Parathyroid adenoma (tissue), 2 donors: Measurements from ENCODE around the gene ENG.

ENCODE experiments used
- H2AFZ ChIP-seq: fragments of 300-600 bp; sonication (generic); one replicate; pipeline ENCODE4 v1.7.0; 2017; ENCODE audit warnings: antibody characterized with exemption, mild to moderate bottlenecking
- H3K27ac ChIP-seq: fragments of 300-600 bp; sonication (generic); one replicate; pipeline ENCODE4 v1.7.0; 2017
- H3K27me3 ChIP-seq: fragments of 300-600 bp; sonication (generic); one replicate; pipeline ENCODE4 v1.7.0; 2017; ENCODE audit warnings: low read length; ENCODE audit not compliant: control insufficient read depth, insufficient read depth
- H3K36me3 ChIP-seq: fragments of 300-600 bp; sonication (generic); one replicate; pipeline ENCODE4 v1.7.0; 2017; ENCODE audit warnings: low read length; ENCODE audit not compliant: control insufficient read depth, insufficient read depth
- H3K4me1 ChIP-seq: fragments of 300-600 bp; sonication (generic); one replicate; pipeline ENCODE4 v1.7.0; 2017; ENCODE audit warnings: control low read depth
- H3K4me2 ChIP-seq: fragments of 300-600 bp; sonication (generic); one replicate; pipeline ENCODE4 v1.7.0; 2017; ENCODE audit warnings: low read length
- H3K4me3 ChIP-seq: fragments of 300-600 bp; sonication (generic); one replicate; pipeline ENCODE4 v1.7.0; 2017; ENCODE audit warnings: low read depth, low read length
- H3K79me2 ChIP-seq: fragments of 300-600 bp; sonication (generic); one replicate; pipeline ENCODE4 v1.7.0; 2017; ENCODE audit warnings: control low read depth
- H3K9ac ChIP-seq: fragments of 300-600 bp; sonication (generic); one replicate; pipeline ENCODE4 v1.7.0; 2017; ENCODE audit warnings: mild to moderate bottlenecking
- H3K9me3 ChIP-seq: fragments of 300-600 bp; sonication (generic); one replicate; pipeline ENCODE4 v1.7.0; 2017; ENCODE audit warnings: low read length; ENCODE audit not compliant: control insufficient read depth
- TF ChIP-seq, protein P1 (sequence below): fragments of 300-600 bp; sonication (generic); IDR thresholded peaks from one replicate; pipeline ENCODE4 v1.7.0; 2017; ENCODE audit warnings: antibody characterized with exemption, mild to moderate bottlenecking
- donor health status: primary hyperparathyroidism.

Gene ENG

DNA sequence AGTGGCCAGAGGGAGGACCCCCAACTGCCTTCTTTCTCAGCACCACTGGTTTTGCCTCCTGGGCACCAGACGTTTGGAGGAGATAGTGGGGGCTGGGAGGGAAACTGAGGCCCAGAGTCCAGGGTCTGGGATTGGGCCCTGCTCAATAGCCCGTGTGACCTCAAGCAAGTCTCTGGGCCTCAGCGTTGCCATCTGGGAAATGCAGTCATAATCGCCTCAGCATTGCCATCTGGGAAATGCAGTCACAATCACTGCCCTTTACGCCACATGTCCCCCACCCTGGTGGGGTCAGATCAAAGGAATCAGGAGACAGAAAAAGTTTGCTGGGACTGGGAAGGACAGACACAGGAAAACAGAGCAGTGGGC is 77.6 kb downstream of the ENG start:
- Histone ChIP-seq H3K79me2 (no peaks in the 10 kb centered on the region), H3K4me3 (no peak overlapping the region), H2AFZ (no peak overlapping the region), H3K9ac (no peak overlapping the region), H3K27me3 (no peaks in the 10 kb centered on the region), H3K4me1 (no peaks in the 10 kb centered on the region), H3K27ac (no peak overlapping the region), H3K4me2 (no peak overlapping the region), H3K36me3 (no peaks in the 10 kb centered on the region), H3K9me3 (no peaks in the 10 kb centered on the region)
- TF ChIP-seq, protein P1, sequence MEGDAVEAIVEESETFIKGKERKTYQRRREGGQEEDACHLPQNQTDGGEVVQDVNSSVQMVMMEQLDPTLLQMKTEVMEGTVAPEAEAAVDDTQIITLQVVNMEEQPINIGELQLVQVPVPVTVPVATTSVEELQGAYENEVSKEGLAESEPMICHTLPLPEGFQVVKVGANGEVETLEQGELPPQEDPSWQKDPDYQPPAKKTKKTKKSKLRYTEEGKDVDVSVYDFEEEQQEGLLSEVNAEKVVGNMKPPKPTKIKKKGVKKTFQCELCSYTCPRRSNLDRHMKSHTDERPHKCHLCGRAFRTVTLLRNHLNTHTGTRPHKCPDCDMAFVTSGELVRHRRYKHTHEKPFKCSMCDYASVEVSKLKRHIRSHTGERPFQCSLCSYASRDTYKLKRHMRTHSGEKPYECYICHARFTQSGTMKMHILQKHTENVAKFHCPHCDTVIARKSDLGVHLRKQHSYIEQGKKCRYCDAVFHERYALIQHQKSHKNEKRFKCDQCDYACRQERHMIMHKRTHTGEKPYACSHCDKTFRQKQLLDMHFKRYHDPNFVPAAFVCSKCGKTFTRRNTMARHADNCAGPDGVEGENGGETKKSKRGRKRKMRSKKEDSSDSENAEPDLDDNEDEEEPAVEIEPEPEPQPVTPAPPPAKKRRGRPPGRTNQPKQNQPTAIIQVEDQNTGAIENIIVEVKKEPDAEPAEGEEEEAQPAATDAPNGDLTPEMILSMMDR: no peak

DNA sequence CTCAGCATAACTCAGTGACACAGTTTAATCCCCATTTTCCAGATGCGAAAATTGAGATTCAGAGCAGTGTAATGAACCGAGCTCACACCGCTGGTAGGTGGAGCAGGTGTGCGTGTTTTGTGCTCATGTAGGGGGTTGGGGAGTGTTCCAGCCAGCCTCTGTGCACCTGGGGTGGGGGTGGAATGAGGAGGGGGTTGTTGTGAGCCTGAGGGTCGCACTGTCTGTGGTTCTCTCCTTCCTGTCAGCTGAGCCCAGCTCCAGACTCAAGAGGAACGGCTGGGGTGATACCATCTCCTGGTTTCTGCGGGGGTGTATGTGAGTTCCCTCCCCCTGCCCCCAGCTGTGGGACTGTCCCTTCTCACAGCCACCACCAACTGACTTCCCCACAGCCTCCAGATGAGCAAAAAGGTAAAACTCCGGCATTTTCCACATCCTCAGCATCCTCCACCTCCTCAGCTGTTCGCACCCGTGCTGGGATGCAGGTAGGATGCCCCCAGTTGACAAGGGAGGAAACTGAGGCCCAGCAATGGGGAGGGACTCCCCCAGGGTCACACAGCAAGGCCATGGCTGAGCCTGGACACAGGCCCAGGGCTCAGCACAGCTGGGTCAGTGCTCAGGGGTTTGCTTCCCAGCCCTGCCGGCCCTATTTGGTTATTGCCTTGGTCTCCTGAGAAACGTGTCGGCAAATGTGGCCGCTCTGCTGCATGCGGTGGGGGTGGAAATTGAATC is 78.1 kb downstream of the ENG start:
- TF ChIP-seq, protein P1: no peak
- Histone ChIP-seq H3K79me2 (no peaks in the 10 kb centered on the region), H3K27ac (no peak overlapping the region), H3K36me3 (no peaks in the 10 kb centered on the region), H2AFZ (no peak overlapping the region), H3K4me1 (no peaks in the 10 kb centered on the region), H3K9me3 (no peaks in the 10 kb centered on the region), H3K27me3 (no peaks in the 10 kb centered on the region), H3K9ac (no peak overlapping the region), H3K4me3 (no peak overlapping the region), H3K4me2 (no peak overlapping the region)

DNA sequence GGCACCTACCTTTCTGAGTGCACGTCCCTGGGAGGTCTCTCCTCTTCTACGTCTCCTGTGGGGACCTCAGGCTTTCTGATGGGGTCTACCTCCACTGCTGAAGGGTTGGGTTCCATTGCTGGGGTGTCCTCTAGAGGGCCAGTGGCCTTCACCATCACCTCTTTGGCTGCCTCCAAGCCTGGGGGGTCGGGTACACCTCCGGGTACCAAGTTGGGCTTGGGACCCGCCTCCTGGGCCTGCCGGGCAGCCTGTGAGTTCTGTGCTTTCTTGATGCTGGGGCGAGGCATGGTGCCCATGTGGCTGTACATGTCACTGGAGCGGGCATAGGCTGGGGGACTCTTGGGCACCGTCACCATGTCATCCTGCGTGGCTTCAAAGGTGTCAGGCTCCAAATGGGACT is 80.5 kb downstream of the ENG start:
- no peak overlapping the region for H3K4me2 ChIP-seq
- H3K27ac ChIP-seq: no peak overlapping the region
- no peaks in the 10 kb centered on the region for H3K9me3 ChIP-seq
- TF ChIP-seq, protein P1: no peak
- H3K79me2 ChIP-seq: no peaks in the 10 kb centered on the region
- H3K9ac ChIP-seq: no peak overlapping the region
- no peak overlapping the region for H2AFZ ChIP-seq
- H3K4me3 ChIP-seq: no peak overlapping the region
- H3K36me3 ChIP-seq: no peaks in the 10 kb centered on the region
- no peaks in the 10 kb centered on the region for H3K4me1 ChIP-seq
- no peaks in the 10 kb centered on the region for H3K27me3 ChIP-seq

- Histone ChIP-seq H3K27me3 (no peaks in the 10 kb centered on the region), H3K4me1 (no peaks in the 10 kb centered on the region), H3K9ac (no peak overlapping the region), H3K4me2 (no peak overlapping the region), H3K4me3 (no peak overlapping the region), H3K9me3 (no peaks in the 10 kb centered on the region), H3K36me3 (no peaks in the 10 kb centered on the region), H2AFZ (no peak overlapping the region), H3K79me2 (no peaks in the 10 kb centered on the region), H3K27ac (no peak overlapping the region)
- TF ChIP-seq, protein P1: no peak
These were observed 81.2 kb downstream of the ENG start for GRCh38 chr9:127773272-127773671.

- no peaks in the 10 kb centered on the region for H3K4me1 ChIP-seq
- H3K4me2 ChIP-seq: no peak overlapping the region
- no peak overlapping the region for H3K4me3 ChIP-seq
- TF ChIP-seq, protein P1: no peak
- H3K27me3 ChIP-seq: no peaks in the 10 kb centered on the region
- no peaks in the 10 kb centered on the region for H3K9me3 ChIP-seq
- no peak overlapping the region for H3K27ac ChIP-seq
- no peaks in the 10 kb centered on the region for H3K79me2 ChIP-seq
- H3K9ac ChIP-seq: no peak overlapping the region
- no peaks in the 10 kb centered on the region for H3K36me3 ChIP-seq
- H2AFZ ChIP-seq: no peak overlapping the region
These were observed 81.9 kb downstream of the ENG start for GRCh38 chr9:127772603-127773002.
